ENCODE measurements around the gene ADAM15.
A peak's percentile ranks its signal among the peaks of the same experiment; 100 is the strongest.

ADAM15 gene

GRCh38 chr1:155050560-155051341 lies at the start of gene ADAM15 (continued):
- TF ChIP-seq ZSCAN16 (tag by site-specific recombination; IDR thresholded peaks at IDR 0.05), result no peak
- TF ChIP-seq GLI2 (tag by site-specific recombination; IDR thresholded peaks at IDR 0.05; ENCODE audit: borderline replicate concordance, low read depth), result no peak
- TF ChIP-seq ZNF529 (tag by site-specific recombination; IDR thresholded peaks at IDR 0.05; ENCODE audit: insufficient replicate concordance), result no peak
- peak; percentile 87 for TF ChIP-seq SP2 (tag by site-specific recombination; IDR thresholded peaks at IDR 0.05)
- peak; percentile 77 for TF ChIP-seq ZNF76 (tag by site-specific recombination; IDR thresholded peaks at IDR 0.05; ENCODE audit: borderline replicate concordance, low read depth)
- peak; percentile 64; the same call in 1 of the 2 replicates for TF ChIP-seq GLIS2 (tag by site-specific recombination; IDR thresholded peaks at IDR 0.05)
- TF ChIP-seq OSR2 (tag by site-specific recombination; IDR thresholded peaks at IDR 0.05), result peak; percentile 92
- TF ChIP-seq PRDM2 (tag by site-specific recombination; IDR thresholded peaks at IDR 0.05; ENCODE audit: borderline replicate concordance), result peak; percentile 88; the same call in 1 of the 2 replicates
- no peak for TF ChIP-seq ZNF830 (tag by site-specific recombination; IDR thresholded peaks at IDR 0.05; ENCODE audit: low read depth)
- TF ChIP-seq SCRT1 (tag by site-specific recombination; IDR thresholded peaks at IDR 0.05; ENCODE audit: borderline replicate concordance), result no peak
- TF ChIP-seq ZNF223 (tag by site-specific recombination; IDR thresholded peaks at IDR 0.05), result peak; percentile 11; the same call in 1 of the 2 replicates
- TF ChIP-seq ZSCAN23 (tag by site-specific recombination; IDR thresholded peaks at IDR 0.05), result peak; percentile 88; the same call in 1 of the 2 replicates
- TF ChIP-seq KLF8 (tag by site-specific recombination; IDR thresholded peaks at IDR 0.05), result peak; percentile 96
- no peak for TF ChIP-seq ZNF292 (tag by site-specific recombination; IDR thresholded peaks at IDR 0.05; ENCODE audit: borderline replicate concordance, low read depth)
- peak; percentile 65; the same call in 1 of the 2 replicates for TF ChIP-seq TRIM28 (IDR thresholded peaks at IDR 0.05; ENCODE audit: borderline replicate concordance, low read length)
- peak; percentile 88 for TF ChIP-seq BCL11A (tag by site-specific recombination; IDR thresholded peaks at IDR 0.05; ENCODE audit: low read depth)
- peak; percentile 91 for TF ChIP-seq ZNF501 (tag by site-specific recombination; IDR thresholded peaks at IDR 0.05)
- TF ChIP-seq ZFP3 (tag by site-specific recombination; IDR thresholded peaks at IDR 0.05; ENCODE audit: low read depth), result no peak
- no peak for TF ChIP-seq GFI1B (tag by site-specific recombination; IDR thresholded peaks at IDR 0.05)
- peak; percentile 89 for TF ChIP-seq KLF1 (tag by site-specific recombination; IDR thresholded peaks at IDR 0.05)
- TF ChIP-seq HOXC10 (CRISPR knock-in tag; IDR thresholded peaks at IDR 0.05), result no peak
- no peak for TF ChIP-seq TCF7L2 (IDR thresholded peaks at IDR 0.05; ENCODE audit: borderline replicate concordance, low read depth, low read length)
- peak; percentile 93 for TF ChIP-seq ZEB2 (tag by site-specific recombination; IDR thresholded peaks at IDR 0.05)
- no peak for TF ChIP-seq ZNF140 (tag by site-specific recombination; IDR thresholded peaks at IDR 0.05)
- TF ChIP-seq ZNF777 (tag by site-specific recombination; IDR thresholded peaks at IDR 0.05; ENCODE audit: borderline replicate concordance), result peak; percentile 87
- TF ChIP-seq, protein P1, sequence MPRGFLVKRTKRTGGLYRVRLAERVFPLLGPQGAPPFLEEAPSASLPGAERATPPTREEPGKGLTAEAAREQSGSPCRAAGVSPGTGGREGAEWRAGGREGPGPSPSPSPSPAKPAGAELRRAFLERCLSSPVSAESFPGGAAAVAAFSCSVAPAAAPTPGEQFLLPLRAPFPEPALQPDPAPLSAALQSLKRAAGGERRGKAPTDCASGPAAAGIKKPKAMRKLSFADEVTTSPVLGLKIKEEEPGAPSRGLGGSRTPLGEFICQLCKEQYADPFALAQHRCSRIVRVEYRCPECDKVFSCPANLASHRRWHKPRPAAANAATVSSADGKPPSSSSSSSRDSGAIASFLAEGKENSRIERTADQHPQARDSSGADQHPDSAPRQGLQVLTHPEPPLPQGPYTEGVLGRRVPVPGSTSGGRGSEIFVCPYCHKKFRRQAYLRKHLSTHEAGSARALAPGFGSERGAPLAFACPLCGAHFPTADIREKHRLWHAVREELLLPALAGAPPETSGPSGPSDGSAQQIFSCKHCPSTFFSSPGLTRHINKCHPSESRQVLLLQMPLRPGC (tag by site-specific recombination; IDR thresholded peaks at IDR 0.05), result peak; percentile 72; the same call in 1 of the 2 replicates
- TF ChIP-seq ZNF530 (tag by site-specific recombination; IDR thresholded peaks at IDR 0.05; ENCODE audit: low read depth), result no peak
- TF ChIP-seq ZNF548 (tag by site-specific recombination; IDR thresholded peaks at IDR 0.05), result no peak
- no peak; the same call in 1 of the 2 replicates for TF ChIP-seq MYNN (tag by site-specific recombination; IDR thresholded peaks at IDR 0.05; ENCODE audit: borderline replicate concordance)
- TF ChIP-seq ZNF391 (tag by site-specific recombination; IDR thresholded peaks at IDR 0.05; ENCODE audit: borderline replicate concordance, low read depth), result peak; percentile 90; the same call in 1 of the 2 replicates
- TF ChIP-seq KLF9 (tag by site-specific recombination; IDR thresholded peaks at IDR 0.05; ENCODE audit: low read depth), result peak; percentile 94
- TF ChIP-seq GLIS1 (tag by site-specific recombination; IDR thresholded peaks at IDR 0.05), result peak; percentile 29; the same call in 1 of the 2 replicates
- peak; percentile 46; the same call in 1 of the 2 replicates for TF ChIP-seq WT1 (tag by site-specific recombination; IDR thresholded peaks at IDR 0.05)
- TF ChIP-seq ZNF654 (tag by site-specific recombination; IDR thresholded peaks at IDR 0.05; ENCODE audit: low read depth), result peak; percentile 44

Measured in HEK293 (cell line).